BLaER1 (cell line): Measurements from ENCODE around the gene OR8J3.
"Not testable (repeated sequence)": the region's sequence is repeated elsewhere in the genome, so short reads cannot be mapped to it uniquely, and the experiment has no call there.

Experiments
- H3K27ac ChIP-seq: shearing (Covaris generic); formaldehyde crosslinking; 2 replicates; pipeline ENCODE4 v1.8.1; 2022
- H3K27me3 ChIP-seq: shearing (Covaris generic); formaldehyde crosslinking; 2 replicates; pipeline ENCODE4 v1.8.1; 2022
- H3K36me3 ChIP-seq: shearing (Covaris generic); formaldehyde crosslinking; 2 replicates; pipeline ENCODE4 v1.8.1; 2022
- H3K4me1 ChIP-seq: shearing (Covaris generic); formaldehyde crosslinking; 2 replicates; pipeline ENCODE4 v1.8.1; 2022
- H3K4me2 ChIP-seq: shearing (Covaris generic); formaldehyde crosslinking; 2 replicates; pipeline ENCODE4 v1.8.1; 2022
- H3K4me3 ChIP-seq: shearing (Covaris generic); formaldehyde crosslinking; 2 replicates; pipeline ENCODE4 v1.8.1; 2022
- H3K9ac ChIP-seq: shearing (Covaris generic); formaldehyde crosslinking; 2 replicates; pipeline ENCODE4 v1.8.1; 2022
- H3K9me3 ChIP-seq: shearing (Covaris generic); formaldehyde crosslinking; 2 replicates; pipeline ENCODE4 v1.8.1; 2022
- H4K20me1 ChIP-seq: shearing (Covaris generic); formaldehyde crosslinking; 2 replicates; pipeline ENCODE4 v1.8.1; 2022
- Cebpa-rat ChIP-seq: shearing (Covaris generic); IDR thresholded peaks from 2 replicates; pipeline ENCODE4 v1.8.1; 2022

The OR8J3 gene, protein sequence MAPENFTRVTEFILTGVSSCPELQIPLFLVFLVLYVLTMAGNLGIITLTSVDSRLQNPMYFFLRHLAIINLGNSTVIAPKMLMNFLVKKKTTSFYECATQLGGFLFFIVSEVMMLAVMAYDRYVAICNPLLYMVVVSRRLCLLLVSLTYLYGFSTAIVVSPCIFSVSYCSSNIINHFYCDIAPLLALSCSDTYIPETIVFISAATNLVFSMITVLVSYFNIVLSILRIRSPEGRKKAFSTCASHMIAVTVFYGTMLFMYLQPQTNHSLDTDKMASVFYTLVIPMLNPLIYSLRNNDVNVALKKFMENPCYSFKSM

DNA sequence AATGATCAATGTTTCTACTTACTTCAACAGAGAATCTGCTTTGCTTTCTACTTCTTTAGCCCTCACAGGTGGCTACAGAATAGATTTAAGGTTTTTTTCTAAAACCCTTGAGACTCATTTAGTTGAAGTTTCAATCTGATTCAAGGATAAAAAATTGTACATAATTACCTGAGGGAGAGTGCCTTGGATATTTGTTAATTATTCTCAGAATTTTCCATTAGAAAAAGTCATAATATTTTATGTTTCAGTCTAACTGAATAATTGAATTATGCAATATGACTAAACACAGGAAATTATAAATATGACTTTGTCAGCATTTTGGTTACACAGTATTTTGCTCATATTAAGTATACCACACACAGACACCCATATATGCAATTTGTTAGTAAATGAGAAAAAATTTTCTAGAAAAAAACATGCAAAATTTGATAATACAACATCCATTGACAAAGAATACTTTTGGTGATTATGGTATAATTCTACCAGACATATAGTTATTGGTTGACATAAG is at the start of gene OR8J3:
Gene OR8J3 (minus strand): TSS at position 51 of the 511 bp plus-strand sequence. CDS start 2,483 bp downstream, outside the sequence.
- no peak for TF ChIP-seq Cebpa-rat
- Histone ChIP-seq H3K9me3 (no peaks in the 10 kb centered on the region), H3K4me1 (no peaks in the 10 kb centered on the region), H4K20me1 (no peaks in the 10 kb centered on the region), H3K9ac (no peak within 1 kb of the TSS), H3K4me2 (no peak within 1 kb of the TSS), H3K4me3 (no peak within 1 kb of the TSS), H3K27me3 (no peaks in the 10 kb centered on the region), H3K27ac (no peak within 1 kb of the TSS), H3K36me3 (no peaks in the 10 kb centered on the region)

DNA sequence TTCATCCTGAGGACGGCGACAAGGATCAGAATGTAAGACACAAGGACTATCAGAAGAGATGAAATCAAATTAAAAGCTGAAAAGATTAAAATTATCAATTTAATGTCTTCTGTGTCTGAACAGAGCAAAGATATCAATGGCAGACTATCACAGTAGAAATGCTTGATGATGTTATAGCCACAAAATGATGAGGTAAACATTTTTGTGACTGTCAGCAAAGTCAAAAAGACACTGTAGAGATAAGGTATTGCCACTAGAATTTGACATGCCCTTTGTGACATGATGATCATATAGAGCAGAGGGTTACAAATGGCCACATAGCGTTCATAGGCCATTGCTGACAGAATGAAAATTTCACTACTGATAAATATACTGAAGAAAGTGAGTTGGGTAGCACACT is 48.6 kb upstream of the OR8J3 start:
- no peak for TF ChIP-seq Cebpa-rat
- Histone ChIP-seq H3K4me2 (no peak overlapping the region), H3K27ac (no peak overlapping the region), H3K9ac (no peak overlapping the region), H3K36me3 (no peaks in the 10 kb centered on the region), H3K4me1 (no peaks in the 10 kb centered on the region), H3K27me3 (no peaks in the 10 kb centered on the region), H3K9me3 (no peaks in the 10 kb centered on the region), H3K4me3 (no peak overlapping the region), H4K20me1 (no peaks in the 10 kb centered on the region)

DNA sequence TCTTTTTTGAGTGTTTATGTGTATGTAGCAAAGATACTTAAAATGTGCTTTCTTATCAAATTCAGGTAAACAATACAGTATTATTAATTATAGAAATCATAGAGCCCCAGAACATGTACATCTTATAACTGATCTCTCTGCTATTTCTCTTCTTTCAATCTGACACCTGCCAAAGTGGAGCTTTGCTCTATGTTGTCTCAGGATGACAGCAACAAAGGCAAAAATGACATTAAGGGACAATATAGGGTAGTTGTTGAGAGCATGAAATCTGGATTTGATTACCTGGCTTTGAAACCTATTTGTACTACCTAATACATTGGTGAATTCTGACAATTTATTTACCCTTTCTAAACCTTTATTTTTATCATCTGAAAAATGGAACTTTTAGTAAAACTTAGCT is 43.5 kb upstream of the OR8J3 start:
- H3K27me3 ChIP-seq, result no peaks in the 10 kb centered on the region
- no peak overlapping the region for H3K27ac ChIP-seq
- H3K4me2 ChIP-seq, result no peak overlapping the region
- no peak for TF ChIP-seq Cebpa-rat
- H4K20me1 ChIP-seq, result no peaks in the 10 kb centered on the region
- no peak overlapping the region for H3K4me3 ChIP-seq
- H3K4me1 ChIP-seq, result no peaks in the 10 kb centered on the region
- no peaks in the 10 kb centered on the region; the same call in 1 of the 2 replicates for H3K9me3 ChIP-seq
- no peaks in the 10 kb centered on the region for H3K36me3 ChIP-seq
- no peak overlapping the region for H3K9ac ChIP-seq

DNA sequence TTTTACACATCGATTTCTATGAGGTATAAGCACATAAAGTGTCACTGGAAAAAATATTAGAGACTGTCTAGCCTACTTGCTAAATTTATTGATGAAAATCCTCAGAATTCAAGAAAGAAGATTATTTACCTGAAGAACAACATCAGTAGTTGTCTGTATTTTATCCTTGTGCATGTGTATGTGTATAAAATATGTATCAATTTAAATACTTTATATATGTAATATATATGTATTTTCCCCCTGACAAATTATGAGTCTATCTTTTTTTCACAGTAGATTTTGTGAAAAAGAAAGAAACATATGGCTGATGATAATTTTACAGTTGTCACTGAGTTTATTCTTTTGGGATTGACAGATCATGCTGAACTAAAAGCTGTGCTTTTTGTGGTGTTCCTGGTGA is 36.3 kb upstream of the OR8J3 start, which contains the start of gene OR5J2:
Gene OR5J2 (plus strand): TSS at position 301 of the 400 bp plus-strand sequence. CDS start 0 bp downstream, at position 301.
- H3K27ac ChIP-seq, result no peak within 1 kb of the TSS
- H3K27me3 ChIP-seq, result no peaks in the 10 kb centered on the region
- no peaks in the 10 kb centered on the region for H3K36me3 ChIP-seq
- no peak within 1 kb of the TSS for H3K9ac ChIP-seq
- H4K20me1 ChIP-seq, result no peaks in the 10 kb centered on the region
- no peaks in the 10 kb centered on the region; the same call in 1 of the 2 replicates for H3K9me3 ChIP-seq
- no peak within 1 kb of the TSS for H3K4me2 ChIP-seq
- H3K4me3 ChIP-seq, result no peak within 1 kb of the TSS
- H3K4me1 ChIP-seq, result no peaks in the 10 kb centered on the region
- TF ChIP-seq Cebpa-rat, result no peak

DNA sequence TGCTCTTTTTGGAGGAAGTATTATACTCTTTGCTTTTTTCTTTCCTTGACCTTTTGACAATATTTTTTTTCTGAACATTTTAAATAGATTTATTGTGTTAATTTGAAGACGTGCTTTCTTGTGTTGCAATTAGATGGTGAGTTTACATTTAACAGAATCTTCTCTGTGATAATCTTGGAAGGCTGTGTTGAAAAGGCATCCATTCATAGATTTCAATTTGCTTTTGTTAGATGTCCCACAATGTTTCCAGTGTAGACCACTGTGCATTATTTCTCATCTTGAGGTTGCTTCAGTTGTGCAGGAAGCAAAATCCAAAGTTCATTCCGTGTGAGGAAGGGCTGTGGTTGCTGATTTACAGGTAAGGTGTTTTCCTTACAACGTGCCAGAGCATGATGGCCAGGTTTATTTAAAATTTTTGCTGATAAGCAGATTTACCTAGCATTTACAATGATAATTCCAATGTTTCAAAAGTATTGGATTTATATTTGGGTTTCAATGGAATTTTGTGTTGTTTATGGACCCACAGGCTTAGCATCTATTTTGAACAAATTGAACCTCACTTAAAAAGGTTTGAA is 32.3 kb upstream of the OR8J3 start:
- H3K9ac ChIP-seq, result no peak overlapping the region
- no peak overlapping the region for H3K27ac ChIP-seq
- H3K4me1 ChIP-seq, result no peaks in the 10 kb centered on the region
- H3K4me2 ChIP-seq, result no peak overlapping the region
- no peak overlapping the region for H3K4me3 ChIP-seq
- no peaks in the 10 kb centered on the region for H3K36me3 ChIP-seq
- TF ChIP-seq Cebpa-rat, result no peak
- H4K20me1 ChIP-seq, result no peaks in the 10 kb centered on the region
- no peaks in the 10 kb centered on the region for H3K9me3 ChIP-seq
- no peaks in the 10 kb centered on the region for H3K27me3 ChIP-seq

DNA sequence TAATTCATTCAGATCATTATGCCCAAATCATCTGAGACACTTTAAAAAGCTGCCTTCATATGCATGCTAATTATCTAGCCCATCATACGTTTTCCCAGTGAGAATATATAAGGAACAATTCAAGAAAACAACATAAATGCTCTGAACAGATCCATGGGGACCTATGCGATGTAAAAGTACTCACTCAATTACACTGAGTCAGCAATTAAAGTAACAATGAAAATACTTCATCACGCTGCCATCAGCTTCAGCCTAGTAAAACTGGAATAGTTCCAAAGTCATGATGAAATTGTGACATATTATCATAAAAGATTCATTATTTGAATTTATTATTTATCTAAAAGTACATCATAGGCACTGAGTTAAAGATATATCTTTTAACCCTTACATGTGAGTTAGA is 23.8 kb upstream of the OR8J3 start:
- no peak for TF ChIP-seq Cebpa-rat
- Histone ChIP-seq H3K9me3 (no peaks in the 10 kb centered on the region), H3K9ac (no peak overlapping the region), H3K27ac (no peak overlapping the region), H3K4me1 (no peaks in the 10 kb centered on the region), H3K27me3 (no peaks in the 10 kb centered on the region), H3K4me3 (no peak overlapping the region), H3K36me3 (no peaks in the 10 kb centered on the region), H3K4me2 (no peak overlapping the region), H4K20me1 (no peaks in the 10 kb centered on the region)

DNA sequence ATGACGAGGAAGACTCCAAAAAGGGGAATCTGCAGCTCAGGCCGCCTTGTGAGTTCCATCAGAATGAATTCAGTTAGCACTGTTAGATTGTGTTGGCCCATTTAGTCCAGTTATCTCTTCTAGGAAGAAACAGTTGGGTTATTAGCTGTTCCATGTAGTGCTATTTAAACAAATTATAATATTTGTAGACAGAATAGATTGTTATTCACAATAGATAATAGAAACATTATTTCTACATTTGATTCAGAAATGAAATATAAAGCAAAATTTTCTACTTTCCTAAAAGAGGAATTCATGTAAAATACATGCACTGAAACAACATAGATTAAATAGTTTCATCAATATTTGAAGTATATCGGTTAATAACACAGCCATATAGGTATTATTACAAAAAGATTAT is 20.2 kb upstream of the OR8J3 start, which contains the start of gene OR8K5:
Gene OR8K5 (minus strand): TSS at position 101 of the 400 bp plus-strand sequence. CDS start 0 bp downstream, at position 101.
- TF ChIP-seq Cebpa-rat, result no peak
- no peaks in the 10 kb centered on the region for H3K27me3 ChIP-seq
- no peaks in the 10 kb centered on the region for H4K20me1 ChIP-seq
- no peak within 1 kb of the TSS for H3K9ac ChIP-seq
- H3K4me2 ChIP-seq, result no peak within 1 kb of the TSS
- no peak within 1 kb of the TSS for H3K27ac ChIP-seq
- no peaks in the 10 kb centered on the region for H3K36me3 ChIP-seq
- H3K4me1 ChIP-seq, result no peaks in the 10 kb centered on the region
- no peak within 1 kb of the TSS for H3K4me3 ChIP-seq
- no peaks in the 10 kb centered on the region for H3K9me3 ChIP-seq

DNA sequence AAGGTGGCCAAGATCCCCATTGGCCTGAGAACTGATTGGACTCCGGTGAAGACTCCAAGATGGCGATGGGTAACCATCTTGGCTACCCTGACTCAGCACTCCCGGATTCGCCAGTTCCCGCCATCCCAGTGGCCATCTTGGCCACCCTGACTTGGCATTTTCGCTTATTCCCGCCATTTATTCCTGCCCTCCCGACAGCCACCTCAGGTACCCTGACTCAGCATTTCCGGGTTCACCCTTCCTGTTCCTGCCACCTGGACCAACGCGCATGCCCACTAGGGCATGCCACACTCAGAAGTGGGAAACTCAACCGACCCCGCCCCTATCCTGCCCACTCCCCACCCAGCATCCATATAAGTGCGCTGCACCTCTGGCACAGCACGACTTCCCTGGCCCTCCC is 12.3 kb upstream of the OR8J3 start:
- no peaks in the 10 kb centered on the region for H3K27me3 ChIP-seq
- no peak overlapping the region for H3K4me2 ChIP-seq
- TF ChIP-seq Cebpa-rat, result no peak
- H3K4me1 ChIP-seq, result no peaks in the 10 kb centered on the region
- H3K27ac ChIP-seq, result no peak overlapping the region
- no peak overlapping the region for H3K4me3 ChIP-seq
- no peaks in the 10 kb centered on the region for H4K20me1 ChIP-seq
- H3K36me3 ChIP-seq, result no peaks in the 10 kb centered on the region
- H3K9ac ChIP-seq, result no peak overlapping the region
- peaks cover 8% of the 10 kb centered on the region; the same call in 1 of the 2 replicates for H3K9me3 ChIP-seq

DNA sequence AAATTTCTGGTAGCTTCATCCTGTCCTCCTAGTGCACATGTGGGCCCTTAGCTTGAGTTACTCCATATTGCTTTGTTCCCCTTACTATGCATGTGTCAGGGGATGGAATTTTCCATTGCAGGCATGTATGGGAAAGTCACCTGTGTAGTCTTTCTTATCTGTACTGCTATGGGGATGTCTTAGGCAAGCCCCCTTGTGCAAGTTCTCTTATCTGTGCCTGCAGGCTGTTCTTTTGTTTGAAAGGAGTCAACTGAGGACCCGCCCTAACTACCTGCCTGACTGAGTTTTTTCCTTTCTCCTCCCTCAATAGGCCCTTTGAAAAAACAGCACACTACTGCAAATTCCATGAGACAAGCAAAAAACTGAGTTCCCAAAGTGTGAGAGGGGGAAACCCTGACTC is 11.4 kb upstream of the OR8J3 start:
- Histone ChIP-seq H3K27ac (no peak overlapping the region), H3K9me3 (peaks cover 8% of the 10 kb centered on the region; the same call in 1 of the 2 replicates), H3K4me2 (no peak overlapping the region), H3K9ac (no peak overlapping the region), H4K20me1 (no peaks in the 10 kb centered on the region), H3K4me3 (no peak overlapping the region), H3K36me3 (no peaks in the 10 kb centered on the region), H3K4me1 (no peaks in the 10 kb centered on the region), H3K27me3 (no peaks in the 10 kb centered on the region)
- no peak for TF ChIP-seq Cebpa-rat

DNA sequence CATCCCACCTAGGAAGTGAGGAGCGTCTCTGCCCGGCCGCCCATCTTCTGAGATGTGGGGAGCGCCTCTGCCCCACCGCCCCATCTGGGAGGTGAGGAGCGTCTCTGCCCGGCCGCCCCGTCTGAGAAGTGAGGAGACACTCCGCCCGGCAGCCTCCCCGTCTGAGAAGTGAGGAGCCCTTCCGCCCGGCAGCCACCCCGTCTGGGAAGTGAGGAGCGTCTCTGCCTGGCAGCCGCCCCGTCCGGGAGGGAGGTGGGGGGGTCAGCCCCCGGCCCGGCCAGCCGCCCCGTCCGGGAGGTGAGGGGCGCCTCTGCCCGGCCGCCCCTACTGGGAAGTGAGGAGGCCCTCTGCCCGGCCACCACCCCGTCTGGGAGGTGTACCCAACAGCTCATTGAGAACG is 3.7 kb upstream of the OR8J3 start:
- not testable (repeated sequence) for H3K4me3 ChIP-seq, H4K20me1 ChIP-seq, H3K27ac ChIP-seq, H3K27me3 ChIP-seq, H3K9me3 ChIP-seq, H3K9ac ChIP-seq, H3K4me1 ChIP-seq, H3K4me2 ChIP-seq, H3K36me3 ChIP-seq
